H9 (cell line): ENCODE results near the gene ATG7. TPM values are rescaled to one million over a fixed set of nuclear protein-coding genes. Genes with fewer than 3 reads are reported as not detected.

Experiments
- DNase-seq: peaks from one replicate; pipeline ENCODE4 v3.0.0-alpha.2; 2017
- H2AFZ ChIP-seq: one replicate; pipeline ENCODE4 v1.6.1; 2013; ENCODE audit warnings: mild to moderate bottlenecking, low read length, control low read depth, moderate library complexity
- H2AK5ac ChIP-seq: 2 replicates; pipeline ENCODE4 v1.6.1; 2013; ENCODE audit warnings: low read length, control low read depth, mixed read lengths; ENCODE audit not compliant: insufficient read length
- H2BK120ac ChIP-seq: one replicate; pipeline ENCODE4 v1.6.1; 2013; ENCODE audit warnings: low read depth, mild to moderate bottlenecking, low read length, control low read depth, inconsistent platforms; ENCODE audit not compliant: poor library complexity, severe bottlenecking
- H2BK12ac ChIP-seq: 2 replicates; pipeline ENCODE4 v1.6.1; 2013; ENCODE audit warnings: low read length, control low read depth, mixed read lengths, low read depth; ENCODE audit not compliant: insufficient read length
- H2BK15ac ChIP-seq: 2 replicates; pipeline ENCODE4 v1.6.1; 2013; ENCODE audit warnings: low read depth, low read length, control low read depth
- H2BK20ac ChIP-seq: one replicate; pipeline ENCODE4 v1.6.1; 2013; ENCODE audit warnings: low read depth, mild to moderate bottlenecking, low read length, control low read depth, inconsistent platforms; ENCODE audit not compliant: poor library complexity, severe bottlenecking
- H2BK5ac ChIP-seq: 2 replicates; pipeline ENCODE4 v1.6.1; 2013; ENCODE audit warnings: low read length, control low read depth, mixed read lengths; ENCODE audit not compliant: insufficient read length
- H3K14ac ChIP-seq: 2 replicates; pipeline ENCODE4 v1.6.1; 2013; ENCODE audit warnings: low read length, control low read depth; ENCODE audit not compliant: insufficient read depth
- H3K18ac ChIP-seq: 2 replicates; pipeline ENCODE4 v1.6.1; 2013; ENCODE audit warnings: low read depth, mild to moderate bottlenecking, mixed read lengths, low read length, control low read depth; ENCODE audit not compliant: insufficient read length
- H3K23ac ChIP-seq: 2 replicates; pipeline ENCODE4 v1.6.1; 2013; ENCODE audit warnings: low read length, control low read depth, mixed read lengths, low read depth; ENCODE audit not compliant: insufficient read length
- H3K23me2 ChIP-seq: 2 replicates; pipeline ENCODE4 v1.6.1; 2013; ENCODE audit warnings: low read depth, mild to moderate bottlenecking, mixed read lengths, low read length, control low read depth; ENCODE audit not compliant: insufficient read length, poor library complexity, severe bottlenecking
- H3K27ac ChIP-seq: 2 replicates; pipeline ENCODE4 v1.5.1; 2013; ENCODE audit warnings: low read length, control low read depth, mixed read lengths, low read depth; ENCODE audit not compliant: insufficient read length
- H3K27me3 ChIP-seq: 2 replicates; pipeline ENCODE4 v1.6.1; 2013; ENCODE audit warnings: low read length, control low read depth, inconsistent platforms; ENCODE audit not compliant: insufficient read depth
- H3K4ac ChIP-seq: 2 replicates; pipeline ENCODE4 v1.6.1; 2013; ENCODE audit warnings: low read depth, mild to moderate bottlenecking, control low read depth, inconsistent platforms, low read length, moderate library complexity
- H3K4me1 ChIP-seq: 2 replicates; pipeline ENCODE4 v1.6.1; 2013; ENCODE audit warnings: low read length, control low read depth, inconsistent platforms; ENCODE audit not compliant: insufficient read depth
- H3K4me2 ChIP-seq: 2 replicates; pipeline ENCODE4 v1.6.1; 2013; ENCODE audit warnings: low read length, control low read depth, mixed read lengths; ENCODE audit not compliant: insufficient read length, insufficient read depth
- H3K56ac ChIP-seq: 2 replicates; pipeline ENCODE4 v1.6.1; 2013; ENCODE audit warnings: low read depth, mild to moderate bottlenecking, mixed read lengths, low read length, control low read depth; ENCODE audit not compliant: insufficient read length
- H3K79me1 ChIP-seq: 2 replicates; pipeline ENCODE4 v1.6.1; 2013; ENCODE audit warnings: low read depth, mild to moderate bottlenecking, moderate library complexity, low read length, control low read depth, inconsistent platforms; ENCODE audit not compliant: insufficient read depth, poor library complexity, severe bottlenecking
- H3K79me2 ChIP-seq: 2 replicates; pipeline ENCODE4 v1.6.1; 2013; ENCODE audit warnings: low read length, control low read depth, inconsistent platforms; ENCODE audit not compliant: insufficient read depth
- H3K9ac ChIP-seq: 2 replicates; pipeline ENCODE4 v1.6.1; 2013; ENCODE audit warnings: low read length, control low read depth, mixed read lengths; ENCODE audit not compliant: insufficient read length; ENCODE audit errors: extremely low read depth
- H3K9me3 ChIP-seq: one replicate; pipeline ENCODE4 v1.6.1; 2013; ENCODE audit warnings: low read depth, low read length, inconsistent platforms; ENCODE audit not compliant: control insufficient read depth
- H3T11ph ChIP-seq: one replicate; pipeline ENCODE4 v1.6.1; 2013; ENCODE audit warnings: mild to moderate bottlenecking, low read length, control low read depth, inconsistent platforms
- H4K20me1 ChIP-seq: one replicate; pipeline ENCODE4 v1.6.1; 2013; ENCODE audit not compliant: control insufficient read depth, insufficient read length, insufficient read depth
- H4K5ac ChIP-seq: 2 replicates; pipeline ENCODE4 v1.6.1; 2013; ENCODE audit warnings: low read depth, mild to moderate bottlenecking, mixed read lengths, low read length, control low read depth; ENCODE audit not compliant: insufficient read length
- H4K8ac ChIP-seq: replicated peaks from 2 replicates; pipeline ENCODE4 v1.6.1; 2013; ENCODE audit warnings: low read length, control low read depth, mixed read lengths, low read depth; ENCODE audit not compliant: insufficient read length
- H4K91ac ChIP-seq: 2 replicates; pipeline ENCODE4 v1.6.1; 2013; ENCODE audit warnings: low read depth, mild to moderate bottlenecking, moderate library complexity, mixed read lengths, low read length, control low read depth; ENCODE audit not compliant: insufficient read length
- H3K27ac Mint-ChIP-seq, 3 experiments: 2 replicates in 2 of 3; 3 replicates in 1 of 3; pipeline ENCODE4 v1.8.0; 2020 to 2021; ENCODE audit warnings: mixed read lengths in 3 of 3, mild to moderate bottlenecking in 1 of 3, moderate library complexity in 1 of 3
- H3K27me3 Mint-ChIP-seq: 2 replicates; pipeline ENCODE4 v1.8.0; 2021; ENCODE audit warnings: low read depth, mild to moderate bottlenecking, moderate library complexity, mixed read lengths
- H3K36me3 Mint-ChIP-seq, 3 experiments: 2 replicates in 2 of 3; 3 replicates in 1 of 3; pipeline ENCODE4 v1.8.0; 2020 to 2021; ENCODE audit warnings: low read depth in 3 of 3, mixed read lengths in 3 of 3; ENCODE audit not compliant: insufficient read depth in 1 of 3
- H3K4me1 Mint-ChIP-seq, 2 experiments: 2 replicates each; pipeline ENCODE4 v1.8.0; 2020; ENCODE audit warnings: mixed read lengths in 2 of 2
- H3K4me3 Mint-ChIP-seq, 2 experiments: 2 replicates in 1 of 2; 3 replicates in 1 of 2; pipeline ENCODE4 v1.8.0; 2020 to 2021; ENCODE audit warnings: mild to moderate bottlenecking in 2 of 2, mixed read lengths in 2 of 2, moderate library complexity in 1 of 2
- H3K9me3 Mint-ChIP-seq, 2 experiments: 2 replicates in 1 of 2; 3 replicates in 1 of 2; pipeline ENCODE4 v1.8.0; 2020; ENCODE audit warnings: mild to moderate bottlenecking in 2 of 2, mixed read lengths in 2 of 2, moderate library complexity in 1 of 2
- CTCF ChIP-seq: fragments of 200-600 bp; sonication (generic); conservative IDR thresholded peaks from 3 replicates; pipeline ENCODE4 v1.8.0; 2021; ENCODE audit warnings: antibody characterized with exemption, mild to moderate bottlenecking
- WGBS: extraction: QIAGEN DNeasy Blood & Tissue Kit; methylation state at CpG from one replicate; pipeline ENCODE4 v1.1.7; 2013; ENCODE audit warnings: missing lambda C conversion rate, low lambda C conversion rate, mixed read lengths; ENCODE audit not compliant: insufficient read length; ENCODE audit errors: extremely low coverage; 5-methylcytosine and 5-hydroxymethylcytosine counted together
- total RNA-seq: library from RNA; stranded (reverse); gene quantifications from 2 replicates; pipeline ENCODE4 v1.2.1, GENCODE V29; 2021

The ATG7 gene
- total RNA-seq, 1 experiment from 2014 or later: 17.9 TPM

GRCh38 chr3:11580645-11581044 lies 308.4 kb downstream of the ATG7 start:
- no peak overlapping the region for H2AFZ ChIP-seq
- H3K4me2 ChIP-seq: no peak overlapping the region
- no peak overlapping the region for H2BK15ac ChIP-seq
- H3K56ac ChIP-seq: no peak overlapping the region
- peaks cover 10% of the 10 kb centered on the region for H3K79me1 ChIP-seq
- H2AK5ac ChIP-seq: no peak overlapping the region
- peaks cover 7% of the 10 kb centered on the region for H3K23me2 ChIP-seq
- no peak overlapping the region for H3K23ac ChIP-seq
- no peak overlapping the region for H3T11ph ChIP-seq
- H4K5ac ChIP-seq: no peak overlapping the region
- no peak overlapping the region for H3K27ac Mint-ChIP-seq
- H3K27ac ChIP-seq: no peak overlapping the region
- H2BK20ac ChIP-seq: no peak overlapping the region
- no peaks in the 10 kb centered on the region for H3K9me3 ChIP-seq
- H4K91ac ChIP-seq: no peak overlapping the region
- H3K36me3 Mint-ChIP-seq: peaks cover 7 to 8% (median 7%) of the 10 kb centered on the region in 3 experiments
- H4K8ac ChIP-seq: no peak overlapping the region
- no peaks in the 10 kb centered on the region for H3K27me3 ChIP-seq
- peaks cover 25% of the 10 kb centered on the region; the same call in 1 of the 2 replicates for H3K79me2 ChIP-seq
- no peak overlapping the region for H3K9ac ChIP-seq
- H2BK120ac ChIP-seq: no peak overlapping the region
- no peaks in the 10 kb centered on the region for H3K9me3 Mint-ChIP-seq
- H2BK5ac ChIP-seq: no peak overlapping the region
- H3K4me1 Mint-ChIP-seq: peaks cover 47% of the 10 kb centered on the region in 2 experiments
- H3K18ac ChIP-seq: no peak overlapping the region
- no peak overlapping the region for H2BK12ac ChIP-seq
- DNase-seq: no peak
- no peaks in the 10 kb centered on the region for H3K27me3 Mint-ChIP-seq
- TF ChIP-seq CTCF: no peak
- H3K14ac ChIP-seq: no peak overlapping the region
- H3K4me3 Mint-ChIP-seq: no peak overlapping the region
- WGBS: no CpG with 5 or more reads among the region's 2 CpGs
- peaks cover 13% of the 10 kb centered on the region for H3K4me1 ChIP-seq
- H4K20me1 ChIP-seq: peaks cover 2% of the 10 kb centered on the region
- H3K4ac ChIP-seq: no peak overlapping the region
